Uterus (tissue), 2 donors: ENCODE results near the gene STK32C.

Source experiments
- POLR2A ChIP-seq, 2 donors: fragments of 450-650 bp; IDR thresholded peaks; one replicate each; pipeline ENCODE4 v1.6.1; 2016; ENCODE audit warnings: antibody characterized with exemption in 2 of 2, mild to moderate bottlenecking in 1 of 2, moderate library complexity in 1 of 2
- TF ChIP-seq, protein P1 (sequence below), 4 experiments: fragments of 200-600 bp in 2 of 4; fragments of 450-650 bp in 2 of 4; sonication (generic) in 2 of 4; IDR thresholded peaks; one replicate each; pipeline ENCODE4 v1.5.1; 2016 to 2019; ENCODE audit warnings: antibody characterized with exemption in 4 of 4, mild to moderate bottlenecking in 2 of 4, moderate library complexity in 1 of 4

DNA sequence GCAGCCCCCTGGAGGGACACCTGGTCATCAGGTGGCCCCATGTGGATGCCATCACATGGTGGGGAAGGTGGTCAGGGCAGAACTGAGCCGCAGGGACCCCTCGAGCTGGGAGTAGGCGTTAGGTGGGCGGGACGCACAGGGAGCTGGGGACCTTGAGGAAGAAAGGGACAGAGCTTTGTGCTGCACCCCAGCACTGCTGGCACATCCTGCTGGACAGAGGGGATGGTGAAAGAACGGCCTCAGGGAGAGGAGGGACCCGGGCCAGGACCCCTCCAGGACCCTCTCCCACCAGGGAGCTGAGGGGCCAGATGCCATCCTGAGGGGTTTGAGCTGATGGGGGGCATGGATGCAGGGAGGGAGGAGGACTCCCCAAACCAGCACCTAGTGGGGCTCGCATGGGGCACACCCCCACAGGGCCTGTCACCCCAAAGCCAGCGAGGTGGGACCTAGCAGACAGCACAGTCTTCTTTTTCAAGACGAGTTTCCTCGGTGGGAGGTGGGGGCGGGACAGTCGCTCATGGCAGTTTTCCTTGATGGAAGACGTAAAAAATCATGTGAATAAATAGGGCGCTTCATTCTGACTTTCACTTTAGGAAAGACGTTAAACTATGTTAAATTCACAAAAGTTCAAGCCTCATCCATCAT lies 43.3 kb downstream of the STK32C start:
- TF ChIP-seq, protein P1, sequence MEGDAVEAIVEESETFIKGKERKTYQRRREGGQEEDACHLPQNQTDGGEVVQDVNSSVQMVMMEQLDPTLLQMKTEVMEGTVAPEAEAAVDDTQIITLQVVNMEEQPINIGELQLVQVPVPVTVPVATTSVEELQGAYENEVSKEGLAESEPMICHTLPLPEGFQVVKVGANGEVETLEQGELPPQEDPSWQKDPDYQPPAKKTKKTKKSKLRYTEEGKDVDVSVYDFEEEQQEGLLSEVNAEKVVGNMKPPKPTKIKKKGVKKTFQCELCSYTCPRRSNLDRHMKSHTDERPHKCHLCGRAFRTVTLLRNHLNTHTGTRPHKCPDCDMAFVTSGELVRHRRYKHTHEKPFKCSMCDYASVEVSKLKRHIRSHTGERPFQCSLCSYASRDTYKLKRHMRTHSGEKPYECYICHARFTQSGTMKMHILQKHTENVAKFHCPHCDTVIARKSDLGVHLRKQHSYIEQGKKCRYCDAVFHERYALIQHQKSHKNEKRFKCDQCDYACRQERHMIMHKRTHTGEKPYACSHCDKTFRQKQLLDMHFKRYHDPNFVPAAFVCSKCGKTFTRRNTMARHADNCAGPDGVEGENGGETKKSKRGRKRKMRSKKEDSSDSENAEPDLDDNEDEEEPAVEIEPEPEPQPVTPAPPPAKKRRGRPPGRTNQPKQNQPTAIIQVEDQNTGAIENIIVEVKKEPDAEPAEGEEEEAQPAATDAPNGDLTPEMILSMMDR (IDR thresholded peaks at IDR 0.05): no peak
- no peak for TF ChIP-seq POLR2A (IDR thresholded peaks at IDR 0.05)
